Measurements from ENCODE around the gene AGBL3.

DNA sequence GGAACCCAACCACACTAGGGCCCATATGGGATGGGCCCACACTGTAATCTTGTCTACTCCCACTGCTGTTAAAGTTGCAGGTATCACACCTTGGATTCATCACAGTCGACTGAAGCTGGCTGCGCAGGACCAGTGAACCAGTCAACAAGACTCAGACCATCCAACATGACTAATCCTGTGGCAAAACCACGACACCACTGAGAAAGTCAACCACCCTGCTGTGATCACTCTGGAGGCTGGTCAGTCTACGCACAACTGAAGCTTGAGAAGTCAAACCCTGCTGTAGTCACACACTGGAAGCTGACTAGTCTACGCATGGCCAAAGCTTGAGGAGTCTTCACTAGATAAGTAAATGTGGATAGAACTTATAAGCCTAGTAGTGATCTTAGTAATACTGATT lies 193.8 kb downstream of the AGBL3 start:
- TF ChIP-seq, protein P1, sequence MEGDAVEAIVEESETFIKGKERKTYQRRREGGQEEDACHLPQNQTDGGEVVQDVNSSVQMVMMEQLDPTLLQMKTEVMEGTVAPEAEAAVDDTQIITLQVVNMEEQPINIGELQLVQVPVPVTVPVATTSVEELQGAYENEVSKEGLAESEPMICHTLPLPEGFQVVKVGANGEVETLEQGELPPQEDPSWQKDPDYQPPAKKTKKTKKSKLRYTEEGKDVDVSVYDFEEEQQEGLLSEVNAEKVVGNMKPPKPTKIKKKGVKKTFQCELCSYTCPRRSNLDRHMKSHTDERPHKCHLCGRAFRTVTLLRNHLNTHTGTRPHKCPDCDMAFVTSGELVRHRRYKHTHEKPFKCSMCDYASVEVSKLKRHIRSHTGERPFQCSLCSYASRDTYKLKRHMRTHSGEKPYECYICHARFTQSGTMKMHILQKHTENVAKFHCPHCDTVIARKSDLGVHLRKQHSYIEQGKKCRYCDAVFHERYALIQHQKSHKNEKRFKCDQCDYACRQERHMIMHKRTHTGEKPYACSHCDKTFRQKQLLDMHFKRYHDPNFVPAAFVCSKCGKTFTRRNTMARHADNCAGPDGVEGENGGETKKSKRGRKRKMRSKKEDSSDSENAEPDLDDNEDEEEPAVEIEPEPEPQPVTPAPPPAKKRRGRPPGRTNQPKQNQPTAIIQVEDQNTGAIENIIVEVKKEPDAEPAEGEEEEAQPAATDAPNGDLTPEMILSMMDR (IDR thresholded peaks at IDR 0.05), result no peak
- TF ChIP-seq POLR2A (IDR thresholded peaks at IDR 0.05), result no peak

Data from transverse colon (tissue), 3 donors.